Keratinocyte (primary cell): Measurements from ENCODE around the gene WNT9A. TPM values are rescaled to one million over a fixed set of nuclear protein-coding genes. Genes with fewer than 3 reads are reported as not detected.

Source experiments
- DNase-seq: peaks from one replicate; pipeline ENCODE4 v3.0.0-alpha.2; 2011; ENCODE audit warnings: low read depth, missing footprints, low spot score
- FAIRE-seq: peaks from 2 replicates; lab custom pipeline; 2011; peaks lifted over from hg19 to GRCh38; lab: Jason Lieb, UNC
- H2AFZ ChIP-seq: 2 replicates; pipeline ENCODE4 v1.6.0; 2012; ENCODE audit warnings: low read length, control low read depth, inconsistent platforms; ENCODE audit not compliant: control insufficient read depth
- H3K27ac ChIP-seq: 2 replicates; pipeline ENCODE4 v1.5.1; 2011; ENCODE audit warnings: low read length; ENCODE audit not compliant: control insufficient read depth, insufficient read depth
- H3K27me3 ChIP-seq: 3 replicates; pipeline ENCODE4 v1.6.0; 2011; ENCODE audit warnings: low read length; ENCODE audit not compliant: control insufficient read depth, insufficient read depth; ENCODE audit errors: extremely low read depth
- H3K36me3 ChIP-seq, 2 experiments: 2 replicates in 1 of 2; 3 replicates in 1 of 2; pipeline ENCODE4 v1.5.1; 2011; ENCODE audit warnings: low read length in 2 of 2, mild to moderate bottlenecking in 1 of 2; ENCODE audit not compliant: control insufficient read depth in 2 of 2, insufficient read depth in 2 of 2; ENCODE audit errors: extremely low read depth in 1 of 2
- H3K4me1 ChIP-seq: 3 replicates; pipeline ENCODE4 v1.5.1; 2011; ENCODE audit warnings: low read length; ENCODE audit not compliant: control insufficient read depth, insufficient read depth; ENCODE audit errors: extremely low read depth
- H3K4me2 ChIP-seq: 3 replicates; pipeline ENCODE4 v1.6.0; 2011; ENCODE audit warnings: low read depth, low read length; ENCODE audit not compliant: control insufficient read depth, insufficient read depth; ENCODE audit errors: extremely low read depth
- H3K4me3 ChIP-seq, 3 experiments: fragments of 200-600 bp in 1 of 3; sonication (generic) in 1 of 3; 2 replicates in 2 of 3; 3 replicates in 1 of 3; pipeline ENCODE4 v1.5.1; 2011 to 2016; ENCODE audit warnings: low read length in 3 of 3, mild to moderate bottlenecking in 3 of 3, control low read depth in 2 of 3, inconsistent platforms in 1 of 3, low read depth in 1 of 3, mixed read lengths in 1 of 3, mixed run types in 1 of 3, moderate library complexity in 1 of 3; ENCODE audit not compliant: control insufficient read depth in 2 of 3, insufficient read depth in 2 of 3; ENCODE audit errors: extremely low read depth in 1 of 3
- H3K79me2 ChIP-seq: 2 replicates; pipeline ENCODE4 v1.6.0; 2012; ENCODE audit warnings: low read length; ENCODE audit not compliant: control insufficient read depth, insufficient read depth
- H3K9ac ChIP-seq: 3 replicates; pipeline ENCODE4 v1.6.0; 2011; ENCODE audit warnings: low read length; ENCODE audit not compliant: control insufficient read depth, insufficient read depth; ENCODE audit errors: extremely low read depth
- H3K9me1 ChIP-seq: 3 replicates; pipeline ENCODE4 v1.6.0; 2011; ENCODE audit warnings: low read length; ENCODE audit not compliant: control insufficient read depth, insufficient read depth; ENCODE audit errors: extremely low read depth
- H3K9me3 ChIP-seq: 2 replicates; pipeline ENCODE4 v1.5.1; 2012; ENCODE audit warnings: low read depth, low read length; ENCODE audit not compliant: control insufficient read depth
- H4K20me1 ChIP-seq: 3 replicates; pipeline ENCODE4 v1.6.0; 2011; ENCODE audit warnings: low read length; ENCODE audit not compliant: control insufficient read depth, insufficient read depth; ENCODE audit errors: extremely low read depth
- EZH2 ChIP-seq: IDR thresholded peaks from one replicate; pipeline ENCODE4 v1.6.1; 2012; ENCODE audit warnings: inconsistent platforms, mild to moderate bottlenecking, low read length, moderate library complexity
- dilution Hi-C: fragments of 300-500 bp; cut with MboI; formaldehyde crosslinking; loops from one replicate; pipeline ENCODE4 v1.7.0; 2020; ENCODE audit warnings: low sequenced_read_pairs; ENCODE audit not compliant: extremely low pct_ligation_motif_present
- polyA plus RNA-seq, 5 experiments: library from polyadenylated mRNA; depleted of rRNA in 3 of 5; stranded (reverse) in 3 of 5; stranded (forward) in 1 of 5; unstranded in 1 of 5; fragments of >200 nt; gene quantifications; 1 replicate in 1 of 5; 2 replicates in 3 of 5; 3 replicates in 1 of 5; pipeline versions ENCODE4 v1.2.1 to v1.2.3, GENCODE V29; 2011 to 2012; ENCODE audit warnings: missing spikeins in 2 of 5, low read depth in 1 of 5, low replicate concordance in 1 of 5
- TF ChIP-seq, protein P1 (sequence below), 3 experiments: IDR thresholded peaks in 1 of 3; conservative IDR thresholded peaks in 1 of 3; optimal IDR thresholded peaks in 1 of 3; 2 replicates in 2 of 3; 3 replicates in 1 of 3; pipeline versions ENCODE3 to v1.5.1; 2011; ENCODE audit warnings: low read length in 3 of 3, mild to moderate bottlenecking in 3 of 3, moderate library complexity in 2 of 3, control low read depth in 1 of 3, inconsistent platforms in 1 of 3; ENCODE audit not compliant: insufficient read depth in 2 of 3; ENCODE audit errors: extremely low read depth in 1 of 3

The WNT9A gene
- polyA plus RNA-seq, 1 donor (not counting 4 experiments of a cell fraction or from before 2014, with no cell fraction given): 1.7 TPM

DNA sequence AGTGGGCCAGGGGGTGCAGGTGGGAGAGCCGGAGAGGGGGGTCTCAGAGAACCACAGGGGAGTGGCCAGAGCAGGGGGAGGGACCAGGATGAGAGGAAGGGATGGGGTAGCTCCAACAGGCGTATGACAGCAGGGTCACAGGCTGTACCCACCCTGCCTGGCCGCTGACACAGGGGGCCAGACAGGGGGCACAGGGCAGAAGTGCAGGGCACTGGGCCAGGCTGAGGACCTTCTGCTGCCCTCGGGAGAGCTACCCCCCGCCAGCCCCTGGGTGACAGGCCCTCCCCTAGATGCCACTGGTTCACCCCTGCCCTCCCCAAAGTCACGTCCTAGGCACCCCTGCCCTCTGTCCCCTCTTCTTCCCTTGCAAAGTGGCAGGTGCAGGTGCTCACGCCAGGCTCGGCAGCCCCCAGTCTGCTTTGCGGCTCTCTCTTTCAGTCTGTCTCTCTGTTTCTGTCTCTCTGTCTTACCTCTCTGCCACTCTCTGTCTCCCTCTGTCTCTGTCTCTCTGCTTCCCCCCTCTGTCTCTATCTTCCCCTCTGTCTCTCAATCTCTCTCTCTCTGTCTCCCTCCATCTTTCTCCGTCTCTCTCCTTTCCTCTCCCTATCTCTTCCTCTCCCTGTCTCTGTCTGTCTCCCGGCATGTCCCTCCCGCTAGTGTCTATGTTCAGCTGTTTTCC is 48.5 kb downstream of the WNT9A start:
- Histone ChIP-seq H3K4me2 (no peak overlapping the region), H3K79me2 (no peaks in the 10 kb centered on the region), H3K36me3 (no peaks in the 10 kb centered on the region), H3K4me1 (peaks cover 3% of the 10 kb centered on the region), H3K9me3 (no peaks in the 10 kb centered on the region), H2AFZ (no peak overlapping the region), H3K9me1 (no peaks in the 10 kb centered on the region), H3K27me3 (peaks cover 6% of the 10 kb centered on the region), H3K27ac (no peak overlapping the region), H3K9ac (no peak overlapping the region), H3K4me3 (no peak overlapping the region), H4K20me1 (no peaks in the 10 kb centered on the region)
- TF ChIP-seq EZH2: no peak
- TF ChIP-seq, protein P1, sequence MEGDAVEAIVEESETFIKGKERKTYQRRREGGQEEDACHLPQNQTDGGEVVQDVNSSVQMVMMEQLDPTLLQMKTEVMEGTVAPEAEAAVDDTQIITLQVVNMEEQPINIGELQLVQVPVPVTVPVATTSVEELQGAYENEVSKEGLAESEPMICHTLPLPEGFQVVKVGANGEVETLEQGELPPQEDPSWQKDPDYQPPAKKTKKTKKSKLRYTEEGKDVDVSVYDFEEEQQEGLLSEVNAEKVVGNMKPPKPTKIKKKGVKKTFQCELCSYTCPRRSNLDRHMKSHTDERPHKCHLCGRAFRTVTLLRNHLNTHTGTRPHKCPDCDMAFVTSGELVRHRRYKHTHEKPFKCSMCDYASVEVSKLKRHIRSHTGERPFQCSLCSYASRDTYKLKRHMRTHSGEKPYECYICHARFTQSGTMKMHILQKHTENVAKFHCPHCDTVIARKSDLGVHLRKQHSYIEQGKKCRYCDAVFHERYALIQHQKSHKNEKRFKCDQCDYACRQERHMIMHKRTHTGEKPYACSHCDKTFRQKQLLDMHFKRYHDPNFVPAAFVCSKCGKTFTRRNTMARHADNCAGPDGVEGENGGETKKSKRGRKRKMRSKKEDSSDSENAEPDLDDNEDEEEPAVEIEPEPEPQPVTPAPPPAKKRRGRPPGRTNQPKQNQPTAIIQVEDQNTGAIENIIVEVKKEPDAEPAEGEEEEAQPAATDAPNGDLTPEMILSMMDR (optimal IDR thresholded peaks at IDR 0.05 in 1 of 3, IDR thresholded peaks at IDR 0.05 in 1 of 3, conservative IDR thresholded peaks at IDR 0.05 in 1 of 3; ENCODE audit: extremely low read depth in 1 of 3, insufficient read depth in 2 of 3, low read length in 3 of 3): no peak
- FAIRE-seq (no peak), DNase-seq (no peak)
- dilution Hi-C loops: no loop called here

DNA sequence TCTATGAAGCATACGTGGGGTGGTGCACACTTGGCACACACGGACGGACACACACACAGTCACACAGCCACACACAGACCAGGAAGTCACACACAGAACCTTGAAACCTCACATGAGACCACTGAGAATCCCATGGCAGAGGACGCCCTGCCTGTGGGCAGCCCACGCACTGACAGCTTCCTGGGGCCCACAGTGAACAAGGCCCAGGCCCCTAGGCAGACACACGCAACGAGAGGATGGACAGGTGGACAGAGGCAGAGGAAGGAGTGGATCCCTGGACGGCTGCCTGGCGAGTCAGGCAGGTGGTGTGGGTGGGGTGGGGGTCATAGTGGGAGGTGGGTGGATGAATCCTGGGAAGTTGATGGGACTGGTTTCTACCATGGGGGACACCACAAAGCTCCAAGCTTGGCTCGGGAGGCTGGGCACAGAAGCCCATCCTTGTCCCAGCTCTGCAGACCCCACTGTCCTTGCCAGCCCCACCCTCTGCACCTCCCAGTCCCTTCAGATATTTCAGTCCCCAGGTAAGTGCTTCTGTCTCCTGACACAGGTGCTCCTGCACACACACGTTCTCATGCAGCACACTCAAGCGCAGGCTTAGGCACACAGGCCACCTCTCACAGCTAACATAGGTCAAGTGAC is 49.1 kb downstream of the WNT9A start:
- no peaks in the 10 kb centered on the region for H3K79me2 ChIP-seq
- H3K4me2 ChIP-seq: no peak overlapping the region
- H3K4me3 ChIP-seq: no peak overlapping the region
- H3K36me3 ChIP-seq: no peaks in the 10 kb centered on the region
- H2AFZ ChIP-seq: no peak overlapping the region
- TF ChIP-seq EZH2: no peak
- TF ChIP-seq, protein P1 (optimal IDR thresholded peaks at IDR 0.05 in 1 of 3, IDR thresholded peaks at IDR 0.05 in 1 of 3, conservative IDR thresholded peaks at IDR 0.05 in 1 of 3; ENCODE audit: extremely low read depth in 1 of 3, insufficient read depth in 2 of 3, low read length in 3 of 3): no peak
- H4K20me1 ChIP-seq: no peaks in the 10 kb centered on the region
- H3K9me1 ChIP-seq: no peaks in the 10 kb centered on the region
- dilution Hi-C loops: no loop called here
- no peak overlapping the region for H3K9ac ChIP-seq
- H3K27me3 ChIP-seq: peaks cover 6% of the 10 kb centered on the region
- FAIRE-seq (no peak), DNase-seq (no peak)
- H3K4me1 ChIP-seq: peaks cover 3% of the 10 kb centered on the region
- H3K27ac ChIP-seq: no peak overlapping the region
- H3K9me3 ChIP-seq: no peaks in the 10 kb centered on the region
